H9 (cell line): ENCODE data around the gene ABHD16A. TPM values are rescaled to one million over a fixed set of nuclear protein-coding genes. Genes with fewer than 3 reads are reported as not detected.
A peak's percentile ranks its signal among the peaks of the same experiment; 100 is the strongest.

Experiments used
- DNase-seq: peaks from one replicate; pipeline ENCODE4 v3.0.0-alpha.2; 2017
- H2AFZ ChIP-seq: one replicate; pipeline ENCODE4 v1.6.1; 2013; ENCODE audit warnings: mild to moderate bottlenecking, low read length, control low read depth, moderate library complexity
- H2AK5ac ChIP-seq: 2 replicates; pipeline ENCODE4 v1.6.1; 2013; ENCODE audit warnings: low read length, control low read depth, mixed read lengths; ENCODE audit not compliant: insufficient read length
- H2BK120ac ChIP-seq: one replicate; pipeline ENCODE4 v1.6.1; 2013; ENCODE audit warnings: low read depth, mild to moderate bottlenecking, low read length, control low read depth, inconsistent platforms; ENCODE audit not compliant: poor library complexity, severe bottlenecking
- H2BK12ac ChIP-seq: 2 replicates; pipeline ENCODE4 v1.6.1; 2013; ENCODE audit warnings: low read length, control low read depth, mixed read lengths, low read depth; ENCODE audit not compliant: insufficient read length
- H2BK15ac ChIP-seq: 2 replicates; pipeline ENCODE4 v1.6.1; 2013; ENCODE audit warnings: low read depth, low read length, control low read depth
- H2BK20ac ChIP-seq: one replicate; pipeline ENCODE4 v1.6.1; 2013; ENCODE audit warnings: low read depth, mild to moderate bottlenecking, low read length, control low read depth, inconsistent platforms; ENCODE audit not compliant: poor library complexity, severe bottlenecking
- H2BK5ac ChIP-seq: 2 replicates; pipeline ENCODE4 v1.6.1; 2013; ENCODE audit warnings: low read length, control low read depth, mixed read lengths; ENCODE audit not compliant: insufficient read length
- H3K14ac ChIP-seq: 2 replicates; pipeline ENCODE4 v1.6.1; 2013; ENCODE audit warnings: low read length, control low read depth; ENCODE audit not compliant: insufficient read depth
- H3K18ac ChIP-seq: 2 replicates; pipeline ENCODE4 v1.6.1; 2013; ENCODE audit warnings: low read depth, mild to moderate bottlenecking, mixed read lengths, low read length, control low read depth; ENCODE audit not compliant: insufficient read length
- H3K23ac ChIP-seq: 2 replicates; pipeline ENCODE4 v1.6.1; 2013; ENCODE audit warnings: low read length, control low read depth, mixed read lengths, low read depth; ENCODE audit not compliant: insufficient read length
- H3K23me2 ChIP-seq: 2 replicates; pipeline ENCODE4 v1.6.1; 2013; ENCODE audit warnings: low read depth, mild to moderate bottlenecking, mixed read lengths, low read length, control low read depth; ENCODE audit not compliant: insufficient read length, poor library complexity, severe bottlenecking
- H3K27ac ChIP-seq: 2 replicates; pipeline ENCODE4 v1.5.1; 2013; ENCODE audit warnings: low read length, control low read depth, mixed read lengths, low read depth; ENCODE audit not compliant: insufficient read length
- H3K27me3 ChIP-seq: 2 replicates; pipeline ENCODE4 v1.6.1; 2013; ENCODE audit warnings: low read length, control low read depth, inconsistent platforms; ENCODE audit not compliant: insufficient read depth
- H3K4ac ChIP-seq: 2 replicates; pipeline ENCODE4 v1.6.1; 2013; ENCODE audit warnings: low read depth, mild to moderate bottlenecking, control low read depth, inconsistent platforms, low read length, moderate library complexity
- H3K4me1 ChIP-seq: 2 replicates; pipeline ENCODE4 v1.6.1; 2013; ENCODE audit warnings: low read length, control low read depth, inconsistent platforms; ENCODE audit not compliant: insufficient read depth
- H3K4me2 ChIP-seq: 2 replicates; pipeline ENCODE4 v1.6.1; 2013; ENCODE audit warnings: low read length, control low read depth, mixed read lengths; ENCODE audit not compliant: insufficient read length, insufficient read depth
- H3K56ac ChIP-seq: 2 replicates; pipeline ENCODE4 v1.6.1; 2013; ENCODE audit warnings: low read depth, mild to moderate bottlenecking, mixed read lengths, low read length, control low read depth; ENCODE audit not compliant: insufficient read length
- H3K79me1 ChIP-seq: 2 replicates; pipeline ENCODE4 v1.6.1; 2013; ENCODE audit warnings: low read depth, mild to moderate bottlenecking, moderate library complexity, low read length, control low read depth, inconsistent platforms; ENCODE audit not compliant: insufficient read depth, poor library complexity, severe bottlenecking
- H3K79me2 ChIP-seq: 2 replicates; pipeline ENCODE4 v1.6.1; 2013; ENCODE audit warnings: low read length, control low read depth, inconsistent platforms; ENCODE audit not compliant: insufficient read depth
- H3K9ac ChIP-seq: 2 replicates; pipeline ENCODE4 v1.6.1; 2013; ENCODE audit warnings: low read length, control low read depth, mixed read lengths; ENCODE audit not compliant: insufficient read length; ENCODE audit errors: extremely low read depth
- H3K9me3 ChIP-seq: one replicate; pipeline ENCODE4 v1.6.1; 2013; ENCODE audit warnings: low read depth, low read length, inconsistent platforms; ENCODE audit not compliant: control insufficient read depth
- H3T11ph ChIP-seq: one replicate; pipeline ENCODE4 v1.6.1; 2013; ENCODE audit warnings: mild to moderate bottlenecking, low read length, control low read depth, inconsistent platforms
- H4K20me1 ChIP-seq: one replicate; pipeline ENCODE4 v1.6.1; 2013; ENCODE audit not compliant: control insufficient read depth, insufficient read length, insufficient read depth
- H4K5ac ChIP-seq: 2 replicates; pipeline ENCODE4 v1.6.1; 2013; ENCODE audit warnings: low read depth, mild to moderate bottlenecking, mixed read lengths, low read length, control low read depth; ENCODE audit not compliant: insufficient read length
- H4K8ac ChIP-seq: replicated peaks from 2 replicates; pipeline ENCODE4 v1.6.1; 2013; ENCODE audit warnings: low read length, control low read depth, mixed read lengths, low read depth; ENCODE audit not compliant: insufficient read length
- H4K91ac ChIP-seq: 2 replicates; pipeline ENCODE4 v1.6.1; 2013; ENCODE audit warnings: low read depth, mild to moderate bottlenecking, moderate library complexity, mixed read lengths, low read length, control low read depth; ENCODE audit not compliant: insufficient read length
- H3K27ac Mint-ChIP-seq, 3 experiments: 2 replicates in 2 of 3; 3 replicates in 1 of 3; pipeline ENCODE4 v1.8.0; 2020 to 2021; ENCODE audit warnings: mixed read lengths in 3 of 3, mild to moderate bottlenecking in 1 of 3, moderate library complexity in 1 of 3
- H3K27me3 Mint-ChIP-seq: 2 replicates; pipeline ENCODE4 v1.8.0; 2021; ENCODE audit warnings: low read depth, mild to moderate bottlenecking, moderate library complexity, mixed read lengths
- H3K36me3 Mint-ChIP-seq, 3 experiments: 2 replicates in 2 of 3; 3 replicates in 1 of 3; pipeline ENCODE4 v1.8.0; 2020 to 2021; ENCODE audit warnings: low read depth in 3 of 3, mixed read lengths in 3 of 3; ENCODE audit not compliant: insufficient read depth in 1 of 3
- H3K4me1 Mint-ChIP-seq, 2 experiments: 2 replicates each; pipeline ENCODE4 v1.8.0; 2020; ENCODE audit warnings: mixed read lengths in 2 of 2
- H3K4me3 Mint-ChIP-seq, 2 experiments: 2 replicates in 1 of 2; 3 replicates in 1 of 2; pipeline ENCODE4 v1.8.0; 2020 to 2021; ENCODE audit warnings: mild to moderate bottlenecking in 2 of 2, mixed read lengths in 2 of 2, moderate library complexity in 1 of 2
- H3K9me3 Mint-ChIP-seq, 2 experiments: 2 replicates in 1 of 2; 3 replicates in 1 of 2; pipeline ENCODE4 v1.8.0; 2020; ENCODE audit warnings: mild to moderate bottlenecking in 2 of 2, mixed read lengths in 2 of 2, moderate library complexity in 1 of 2
- CTCF ChIP-seq: fragments of 200-600 bp; sonication (generic); conservative IDR thresholded peaks from 3 replicates; pipeline ENCODE4 v1.8.0; 2021; ENCODE audit warnings: antibody characterized with exemption, mild to moderate bottlenecking
- WGBS: extraction: QIAGEN DNeasy Blood & Tissue Kit; methylation state at CpG from one replicate; pipeline ENCODE4 v1.1.7; 2013; ENCODE audit warnings: missing lambda C conversion rate, low lambda C conversion rate, mixed read lengths; ENCODE audit not compliant: insufficient read length; ENCODE audit errors: extremely low coverage; 5-methylcytosine and 5-hydroxymethylcytosine counted together
- total RNA-seq: library from RNA; stranded (reverse); gene quantifications from 2 replicates; pipeline ENCODE4 v1.2.1, GENCODE V29; 2021

The ABHD16A gene
- total RNA-seq, 1 experiment from 2014 or later = 34.4 TPM

GRCh38 chr6:31718265-31718664, 15.1 kb upstream of the ABHD16A start:
- Histone ChIP-seq H3K27ac (no peak overlapping the region), H3T11ph (no peak overlapping the region), H3K56ac (no peak overlapping the region), H3K18ac (no peak overlapping the region), H2BK15ac (no peak overlapping the region), H4K8ac (no peak overlapping the region), H3K4me1 (peaks cover 10% of the 10 kb centered on the region; the same call in 1 of the 2 replicates), H2BK120ac (no peak overlapping the region), H2BK5ac (no peak overlapping the region), H2BK20ac (no peak overlapping the region), H2AK5ac (no peak overlapping the region), H3K27me3 (no peaks in the 10 kb centered on the region), H3K23ac (no peak overlapping the region), H3K23me2 (no peaks in the 10 kb centered on the region), H3K9ac (no peak overlapping the region), H3K79me2 (no peaks in the 10 kb centered on the region), H4K91ac (no peak overlapping the region), H3K4ac (no peak overlapping the region), H2BK12ac (no peak overlapping the region), H3K14ac (no peak overlapping the region), H3K9me3 (no peaks in the 10 kb centered on the region), H4K5ac (no peak overlapping the region), H3K79me1 (no peaks in the 10 kb centered on the region), H4K20me1 (no peaks in the 10 kb centered on the region), H3K4me2 (no peak overlapping the region), H2AFZ (no peak overlapping the region)
- Mint-ChIP-seq H3K4me1 (peaks cover 34 to 44% of the 10 kb centered on the region in 2 experiments), H3K9me3 (no peaks in the 10 kb centered on the region), H3K36me3 (no peaks in the 10 kb centered on the region), H3K4me3 (0 out of 5 replicates have a peak overlapping the region, but pooled peaks of 1 of the 2 experiments have one; percentile 13), H3K27me3 (no peaks in the 10 kb centered on the region), H3K27ac (peak overlapping the region in 1 of 3 experiments; percentile 90; a peak in 4 of 7 replicates)
- no peak for TF ChIP-seq CTCF
- no CpG with 5 or more reads among the region's 1 CpG for WGBS
- DNase-seq = peak; percentile 55
